Testis (tissue), 3 donors: Measurements from ENCODE around the gene PLS1. TPM values are rescaled to one million over a fixed set of nuclear protein-coding genes. Genes with fewer than 3 reads are reported as not detected.

ENCODE experiments used
- DNase-seq: peaks from one replicate; pipeline ENCODE4 v3.0.0-alpha.2; 2019
- H3K27ac ChIP-seq, 2 donors: fragments of 200-600 bp; sonication (generic); one replicate each; pipeline ENCODE4 v1.5.1; 2019
- H3K27me3 ChIP-seq: fragments of 200-600 bp; sonication (generic); one replicate; pipeline ENCODE4 v1.5.1; 2019
- H3K36me3 ChIP-seq: fragments of 200-600 bp; sonication (generic); one replicate; pipeline ENCODE4 v1.5.1; 2017; ENCODE audit warnings: low read depth; ENCODE audit errors: missing control alignments
- H3K4me1 ChIP-seq: fragments of 200-600 bp; sonication (generic); one replicate; pipeline ENCODE4 v1.5.1; 2019
- H3K4me3 ChIP-seq, 2 donors: fragments of 200-600 bp; sonication (generic); one replicate each; pipeline ENCODE4 v1.5.1; 2017 to 2019
- H3K9me3 ChIP-seq: fragments of 200-600 bp; sonication (generic); one replicate; pipeline ENCODE4 v1.5.1; 2017
- CTCF ChIP-seq, 3 experiments: fragments of 450-650 bp in 2 of 3; fragments of 200-600 bp in 1 of 3; sonication (generic) in 1 of 3; IDR thresholded peaks; one replicate each; pipeline ENCODE4 v1.5.1; 2016 to 2019; ENCODE audit warnings: antibody characterized with exemption in 3 of 3, mild to moderate bottlenecking in 2 of 3, moderate library complexity in 1 of 3
- POLR2A ChIP-seq: fragments of 450-650 bp; IDR thresholded peaks from one replicate; pipeline ENCODE4 v1.6.1; 2017; ENCODE audit warnings: antibody characterized with exemption, mild to moderate bottlenecking, moderate library complexity
- WGBS, 2 donors: methylation state at CpG; one replicate each; pipeline ENCODE4 v1.1.5; 2018; 5-methylcytosine and 5-hydroxymethylcytosine counted together
- intact Hi-C: fragments of 100-400 bp; cut with DNase I; formaldehyde crosslinking; loops from one replicate; pipeline ENCODE4 v1.15.1; 2023; ENCODE audit warnings: low total_unique reads
- polyA plus RNA-seq: library from polyadenylated mRNA; stranded (reverse); fragments of 350-450 nt; fragmentation: Illumina TruSeq; extraction: RNeasy Lipid Tissue Mini Kit (QIAGEN cat#74804); gene quantifications from one replicate; pipeline ENCODE4 v1.2.3, GENCODE V29; 2014; ENCODE audit warnings: low read depth, low replicate concordance; ENCODE audit not compliant: insufficient read depth
- total RNA-seq, 2 donors: library from RNA; depleted of rRNA; stranded (reverse); fragments of >200 nt; gene quantifications; one replicate each; pipeline ENCODE4 v1.2.3, GENCODE V29; 2016

The PLS1 gene
- total and polyA plus RNA-seq, 3 donors from 2014 or later = 5.1 to 10.8 (median 10.6) TPM

- Histone ChIP-seq H3K4me3 (no peak overlapping the region), H3K36me3 (no peaks in the 10 kb centered on the region), H3K27me3 (no peaks in the 10 kb centered on the region), H3K27ac (no peak overlapping the region), H3K9me3 (no peaks in the 10 kb centered on the region), H3K4me1 (no peaks in the 10 kb centered on the region)
- TF ChIP-seq POLR2A (no peak), CTCF (IDR thresholded peaks at IDR 0.05) (no peak)
- intact Hi-C loops = no loop called here
- WGBS, 2 donors = 70 to 83% methylated on average over 2 of the region's 2 CpGs
- DNase-seq = no peak
These were observed 95.3 kb downstream of the PLS1 start for GRCh38 chr3:142691527-142691926.

- TF ChIP-seq CTCF (IDR thresholded peaks at IDR 0.05) (no peak), POLR2A (no peak)
- intact Hi-C loops = no loop called here
- no peak overlapping the region for H3K27ac ChIP-seq
- H3K9me3 ChIP-seq = no peaks in the 10 kb centered on the region
- 73 to 77% methylated on average over 7 of the region's 7 CpGs for WGBS, 2 donors
- no peaks in the 10 kb centered on the region for H3K27me3 ChIP-seq
- no peak overlapping the region for H3K4me3 ChIP-seq
- no peak for DNase-seq
- no peaks in the 10 kb centered on the region for H3K4me1 ChIP-seq
- no peaks in the 10 kb centered on the region for H3K36me3 ChIP-seq
These were observed 97.1 kb downstream of the PLS1 start for GRCh38 chr3:142693136-142693853.

GRCh38 chr3:142694225-142694624 lies 98.0 kb downstream of the PLS1 start:
- no peak overlapping the region for H3K27ac ChIP-seq
- intact Hi-C loops = no loop called here
- no peaks in the 10 kb centered on the region for H3K27me3 ChIP-seq
- no peaks in the 10 kb centered on the region for H3K36me3 ChIP-seq
- H3K4me3 ChIP-seq = no peak overlapping the region
- no peak for DNase-seq
- TF ChIP-seq CTCF (IDR thresholded peaks at IDR 0.05) = no peak
- no peak for TF ChIP-seq POLR2A
- no peaks in the 10 kb centered on the region for H3K9me3 ChIP-seq
- H3K4me1 ChIP-seq = no peaks in the 10 kb centered on the region
- 90 to 94% methylated on average over 1 of the region's 1 CpG for WGBS, 2 donors

GRCh38 chr3:142705198-142705597 lies 109.0 kb downstream of the PLS1 start:
- no peak for DNase-seq
- H3K27me3 ChIP-seq = no peaks in the 10 kb centered on the region
- no peak for TF ChIP-seq CTCF (IDR thresholded peaks at IDR 0.05)
- no peak for TF ChIP-seq POLR2A
- 83 to 91% methylated on average over 2 of the region's 2 CpGs for WGBS, 2 donors
- intact Hi-C loops = no loop called here
- H3K4me1 ChIP-seq = no peaks in the 10 kb centered on the region
- H3K36me3 ChIP-seq = no peaks in the 10 kb centered on the region
- H3K4me3 ChIP-seq = no peak overlapping the region
- H3K27ac ChIP-seq = no peak overlapping the region
- H3K9me3 ChIP-seq = no peaks in the 10 kb centered on the region
